NB4 (cell line): ENCODE results near the gene TRIM38.

Experiments
- MYC ChIP-seq: IDR thresholded peaks from 2 replicates; pipeline ENCODE4 v1.6.1; 2011; ENCODE audit warnings: low read depth, low read length
- POLR2A ChIP-seq: IDR thresholded peaks from 2 replicates; pipeline ENCODE4 v1.6.1; 2011; ENCODE audit warnings: mild to moderate bottlenecking; ENCODE audit not compliant: insufficient read length; ENCODE audit errors: extremely low read depth
- TF ChIP-seq, protein P1 (sequence below): IDR thresholded peaks from one replicate; pipeline ENCODE4 v1.5.1; 2012; ENCODE audit warnings: low read depth, low read length
- TF ChIP-seq, protein P2 (sequence below): IDR thresholded peaks from 2 replicates; pipeline ENCODE4 v1.6.1; 2011; ENCODE audit warnings: low read depth, low read length

- TF ChIP-seq, protein P1, sequence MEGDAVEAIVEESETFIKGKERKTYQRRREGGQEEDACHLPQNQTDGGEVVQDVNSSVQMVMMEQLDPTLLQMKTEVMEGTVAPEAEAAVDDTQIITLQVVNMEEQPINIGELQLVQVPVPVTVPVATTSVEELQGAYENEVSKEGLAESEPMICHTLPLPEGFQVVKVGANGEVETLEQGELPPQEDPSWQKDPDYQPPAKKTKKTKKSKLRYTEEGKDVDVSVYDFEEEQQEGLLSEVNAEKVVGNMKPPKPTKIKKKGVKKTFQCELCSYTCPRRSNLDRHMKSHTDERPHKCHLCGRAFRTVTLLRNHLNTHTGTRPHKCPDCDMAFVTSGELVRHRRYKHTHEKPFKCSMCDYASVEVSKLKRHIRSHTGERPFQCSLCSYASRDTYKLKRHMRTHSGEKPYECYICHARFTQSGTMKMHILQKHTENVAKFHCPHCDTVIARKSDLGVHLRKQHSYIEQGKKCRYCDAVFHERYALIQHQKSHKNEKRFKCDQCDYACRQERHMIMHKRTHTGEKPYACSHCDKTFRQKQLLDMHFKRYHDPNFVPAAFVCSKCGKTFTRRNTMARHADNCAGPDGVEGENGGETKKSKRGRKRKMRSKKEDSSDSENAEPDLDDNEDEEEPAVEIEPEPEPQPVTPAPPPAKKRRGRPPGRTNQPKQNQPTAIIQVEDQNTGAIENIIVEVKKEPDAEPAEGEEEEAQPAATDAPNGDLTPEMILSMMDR = no peak
- no peak for TF ChIP-seq POLR2A
- TF ChIP-seq MYC = no peak
- TF ChIP-seq, protein P2, sequence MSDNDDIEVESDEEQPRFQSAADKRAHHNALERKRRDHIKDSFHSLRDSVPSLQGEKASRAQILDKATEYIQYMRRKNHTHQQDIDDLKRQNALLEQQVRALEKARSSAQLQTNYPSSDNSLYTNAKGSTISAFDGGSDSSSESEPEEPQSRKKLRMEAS = no peak
Measured at GRCh38 chr6:26029570-26029856, 66.9 kb downstream of the TRIM38 start.
